VCaP (cell line): ENCODE measurements around the gene NFASC.

ENCODE experiments used
- H3K27ac ChIP-seq: fragments of 450-650 bp; 2 replicates; pipeline ENCODE4 v1.5.1; 2017
- TF ChIP-seq, protein P1 (sequence below): fragments of 450-650 bp; conservative IDR thresholded peaks from 2 replicates; pipeline ENCODE4 v1.5.1; 2017; ENCODE audit warnings: mild to moderate bottlenecking, moderate library complexity

NFASC gene

DNA sequence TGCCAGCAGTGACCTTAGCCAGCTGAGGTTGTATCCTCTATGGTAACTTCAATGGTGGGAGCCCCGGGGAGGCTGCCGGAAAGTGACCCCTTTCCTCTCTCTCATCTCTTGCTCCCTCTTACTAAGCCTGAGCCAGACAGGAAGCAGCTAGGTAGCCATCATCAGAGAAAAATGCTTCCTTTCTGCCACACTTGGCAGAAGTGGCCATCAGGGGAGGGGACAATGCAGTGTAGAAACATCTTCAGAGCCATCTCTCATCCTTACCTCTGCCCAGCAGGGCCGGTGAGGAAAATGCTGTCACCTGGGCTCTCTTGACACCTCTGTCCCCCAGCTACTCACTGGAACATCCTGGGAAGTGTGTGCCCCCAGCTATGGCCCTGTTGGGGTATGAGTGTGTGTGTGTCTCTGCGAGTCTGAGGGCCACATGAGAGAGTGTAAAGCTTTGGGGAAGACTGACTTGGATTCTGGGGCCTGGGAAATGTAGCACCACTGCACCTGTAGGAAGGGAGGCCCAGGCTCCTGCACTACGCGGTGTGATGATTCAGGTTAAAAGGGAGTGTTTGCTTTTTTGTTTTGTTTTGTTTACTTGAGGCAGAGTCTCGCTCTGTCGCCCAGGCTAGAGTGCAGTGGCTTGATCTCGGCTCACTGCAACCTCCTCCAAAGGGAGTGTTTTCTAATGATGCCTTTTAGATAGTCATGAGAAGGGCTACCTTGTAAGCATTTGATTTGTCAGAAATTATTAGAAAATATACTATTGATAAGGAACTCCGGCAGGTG, 123.6 kb downstream of the NFASC start:
- no peak overlapping the region for H3K27ac ChIP-seq
- TF ChIP-seq, protein P1, sequence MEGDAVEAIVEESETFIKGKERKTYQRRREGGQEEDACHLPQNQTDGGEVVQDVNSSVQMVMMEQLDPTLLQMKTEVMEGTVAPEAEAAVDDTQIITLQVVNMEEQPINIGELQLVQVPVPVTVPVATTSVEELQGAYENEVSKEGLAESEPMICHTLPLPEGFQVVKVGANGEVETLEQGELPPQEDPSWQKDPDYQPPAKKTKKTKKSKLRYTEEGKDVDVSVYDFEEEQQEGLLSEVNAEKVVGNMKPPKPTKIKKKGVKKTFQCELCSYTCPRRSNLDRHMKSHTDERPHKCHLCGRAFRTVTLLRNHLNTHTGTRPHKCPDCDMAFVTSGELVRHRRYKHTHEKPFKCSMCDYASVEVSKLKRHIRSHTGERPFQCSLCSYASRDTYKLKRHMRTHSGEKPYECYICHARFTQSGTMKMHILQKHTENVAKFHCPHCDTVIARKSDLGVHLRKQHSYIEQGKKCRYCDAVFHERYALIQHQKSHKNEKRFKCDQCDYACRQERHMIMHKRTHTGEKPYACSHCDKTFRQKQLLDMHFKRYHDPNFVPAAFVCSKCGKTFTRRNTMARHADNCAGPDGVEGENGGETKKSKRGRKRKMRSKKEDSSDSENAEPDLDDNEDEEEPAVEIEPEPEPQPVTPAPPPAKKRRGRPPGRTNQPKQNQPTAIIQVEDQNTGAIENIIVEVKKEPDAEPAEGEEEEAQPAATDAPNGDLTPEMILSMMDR = no peak

DNA sequence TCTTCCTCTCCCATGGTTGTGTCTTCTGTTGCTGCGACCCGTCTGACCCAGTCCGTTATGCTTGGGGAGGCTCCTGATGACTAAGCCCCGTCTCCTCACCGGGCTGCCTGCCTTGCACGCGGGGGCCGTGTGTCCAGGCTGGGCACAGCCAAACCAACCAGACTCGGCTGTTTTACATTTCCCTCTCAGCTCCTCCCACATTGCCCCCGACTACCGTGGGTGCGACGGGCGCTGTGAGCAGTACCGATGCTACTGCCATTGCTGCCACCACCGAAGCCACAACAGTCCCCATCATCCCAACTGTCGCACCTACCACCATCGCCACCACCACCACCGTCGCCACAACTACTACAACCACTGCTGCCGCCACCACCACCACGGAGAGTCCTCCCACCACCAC, 126.3 kb downstream of the NFASC start:
- H3K27ac ChIP-seq = no peak overlapping the region
- TF ChIP-seq, protein P1 = no peak

DNA sequence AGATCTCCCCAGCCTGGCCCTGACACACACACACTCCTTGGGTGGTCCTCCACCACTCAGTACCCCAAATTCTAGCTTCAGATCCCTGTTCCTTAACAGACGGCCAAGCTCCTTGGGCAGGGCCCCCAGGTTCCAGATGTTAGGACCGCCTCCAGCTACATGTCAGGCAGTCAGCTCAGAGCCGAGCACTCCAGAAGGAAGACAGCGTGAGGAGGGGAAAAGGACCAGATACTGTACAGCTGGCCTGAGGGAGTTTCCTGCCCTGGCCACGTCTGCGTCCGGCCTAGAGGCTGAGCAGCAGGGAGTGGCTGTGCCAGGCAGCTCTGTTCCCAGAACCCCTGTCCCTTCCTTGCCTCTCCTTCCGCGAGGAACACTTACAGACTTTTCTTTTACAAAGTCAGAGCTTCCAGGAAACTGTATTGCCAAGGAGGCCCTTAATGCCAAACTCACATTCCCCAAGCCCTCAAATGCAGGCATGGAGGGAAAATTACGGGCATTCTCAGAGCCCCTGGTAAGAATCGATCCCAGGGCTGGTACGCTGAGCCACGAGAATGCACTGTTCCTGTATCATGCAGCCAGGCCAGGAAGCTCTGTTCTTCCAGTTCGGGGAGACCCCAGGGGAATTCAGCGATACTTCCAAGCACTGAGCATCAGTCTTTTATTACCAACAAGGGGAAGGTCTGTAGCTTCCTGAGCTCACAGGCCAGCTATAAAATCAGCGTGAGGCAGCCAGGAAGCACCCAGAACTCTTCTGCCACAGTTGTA, 127.1 kb downstream of the NFASC start:
- TF ChIP-seq, protein P1 = no peak
- no peak overlapping the region for H3K27ac ChIP-seq

DNA sequence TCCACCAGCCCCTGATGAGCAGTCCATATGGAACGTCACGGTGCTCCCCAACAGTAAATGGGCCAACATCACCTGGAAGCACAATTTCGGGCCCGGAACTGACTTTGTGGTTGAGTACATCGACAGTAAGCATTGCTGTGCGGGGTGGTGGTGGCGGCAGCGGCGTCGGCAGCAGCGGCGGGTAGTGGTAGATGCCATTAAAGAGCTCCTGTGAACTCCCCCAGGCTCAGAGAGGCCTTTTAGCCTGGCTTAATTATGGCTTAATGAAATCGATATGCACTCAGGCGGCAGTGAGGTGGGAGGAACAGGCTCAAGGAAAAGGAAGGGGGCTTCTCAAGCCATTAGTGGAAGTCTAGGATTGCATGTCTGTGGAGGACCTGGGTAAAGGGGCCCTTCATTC, 130.5 kb downstream of the NFASC start:
- H3K27ac ChIP-seq = no peak overlapping the region
- TF ChIP-seq, protein P1 = no peak

GRCh38 chr1:205002705-205003104, 132.0 kb downstream of the NFASC start:
- TF ChIP-seq, protein P1 = no peak

DNA sequence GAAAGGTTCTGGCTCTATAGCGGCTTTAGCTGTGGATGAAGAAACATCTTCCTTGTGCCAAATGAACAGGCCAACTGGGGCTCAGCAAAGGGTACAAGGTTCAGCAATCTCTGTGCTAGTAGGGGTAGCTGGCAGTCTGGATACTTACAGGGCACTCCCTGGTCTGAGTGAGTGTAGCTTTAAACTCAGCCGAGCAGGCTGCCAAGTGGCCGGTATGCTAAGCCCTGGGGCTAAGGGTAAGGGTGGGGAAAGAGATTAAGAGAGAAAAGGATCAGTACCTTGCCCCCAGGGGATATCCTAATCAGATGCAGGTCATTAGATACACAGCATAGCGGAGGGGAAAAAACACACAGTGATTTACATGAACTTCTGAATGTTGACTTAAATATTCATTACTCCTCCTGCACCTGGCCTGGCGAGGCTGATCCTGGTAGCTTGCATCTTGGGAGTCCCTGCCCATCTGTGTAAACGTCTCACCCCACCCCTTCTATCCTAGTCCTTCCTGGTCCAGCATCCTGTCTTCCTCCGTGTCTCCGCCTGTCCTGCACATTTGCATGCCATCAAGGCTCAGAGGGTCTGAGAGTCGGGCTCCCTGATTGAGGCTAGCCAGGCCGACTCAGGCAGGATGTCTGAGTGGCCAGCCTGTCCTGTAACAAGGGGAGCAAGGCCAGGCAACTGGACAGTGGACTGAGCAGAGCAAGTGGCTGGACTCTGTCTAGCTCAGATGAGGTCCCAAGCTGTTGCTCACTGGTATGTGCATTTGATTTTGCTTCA, 132.9 kb downstream of the NFASC start:
- peak overlapping the region; percentile 67 for H3K27ac ChIP-seq

More at GRCh38 chr1:205002705-205003104, 132.0 kb downstream of the NFASC start:
- H3K27ac ChIP-seq = peak overlapping the region; percentile 67

More for the DNA sequence above, 132.9 kb downstream of the NFASC start:
- TF ChIP-seq, protein P1 = no peak
